ENCODE measurements around the gene VCAM1. TPM values are rescaled to one million over a fixed set of nuclear protein-coding genes. Genes with fewer than 3 reads are reported as not detected.

The VCAM1 gene
- total RNA-seq, 4 donors from 2014 or later: 5.8 to 25.7 (median 7.9) TPM

GRCh38 chr1:100720751-100721150 lies 1.2 kb downstream of the VCAM1 start:
- TF ChIP-seq CTCF (IDR thresholded peaks at IDR 0.05): no peak
- H3K27ac ChIP-seq (replicated peaks in 1 of 4): peak overlapping the region; percentile 10 to 56 (median 42)
- intact Hi-C loops (cut with DNase I): no loop called here
- no peaks in the 10 kb centered on the region for H3K36me3 ChIP-seq
- peaks cover 5 to 34% (median 30%) of the 10 kb centered on the region in 4 donors for H3K4me1 ChIP-seq
- no peak for DNase-seq (ENCODE audit: extremely low spot score)
- peak overlapping the region; percentile 32 to 46 (median 35) for H3K4me3 ChIP-seq
- no peaks in the 10 kb centered on the region for H3K27me3 ChIP-seq
- no peaks in the 10 kb centered on the region for H3K9me3 ChIP-seq

- WGBS: 31% methylated on average over 9 of the region's 9 CpGs
- peaks cover 5 to 34% (median 30%) of the 10 kb centered on the region in 4 donors for H3K4me1 ChIP-seq
- H3K27ac ChIP-seq (replicated peaks in 1 of 4): peak overlapping the region in 2 of 4 donors; percentile 37 to 56
- intact Hi-C loops (cut with DNase I): no loop called here
- peak overlapping the region; percentile 32 to 46 (median 35) for H3K4me3 ChIP-seq
- DNase-seq (ENCODE audit: extremely low spot score): no peak
- H3K27me3 ChIP-seq: no peaks in the 10 kb centered on the region
- TF ChIP-seq POLR2AphosphoS5 (IDR thresholded peaks at IDR 0.05) (no peak), POLR2A (IDR thresholded peaks at IDR 0.05; ENCODE audit: low read depth) (no peak), CTCF (IDR thresholded peaks at IDR 0.05) (no peak), EP300 (IDR thresholded peaks at IDR 0.05) (no peak)
- H3K9me3 ChIP-seq: no peaks in the 10 kb centered on the region
- no peaks in the 10 kb centered on the region for H3K36me3 ChIP-seq
Measured at GRCh38 chr1:100721526-100722207, 2.1 kb downstream of the VCAM1 start.

GRCh38 chr1:100722221-100722620 lies 2.7 kb downstream of the VCAM1 start:
- intact Hi-C loops (cut with DNase I): no loop called here

GRCh38 chr1:100724281-100724680 lies 4.7 kb downstream of the VCAM1 start:
- intact Hi-C loops (cut with DNase I): no loop called here
- DNase-seq (ENCODE audit: extremely low spot score): no peak
- H3K27ac ChIP-seq (replicated peaks in 1 of 4): no peak overlapping the region
- H3K27me3 ChIP-seq: no peaks in the 10 kb centered on the region
- TF ChIP-seq POLR2A (IDR thresholded peaks at IDR 0.05; ENCODE audit: low read depth) (no peak), CTCF (IDR thresholded peaks at IDR 0.05) (no peak), POLR2AphosphoS5 (IDR thresholded peaks at IDR 0.05) (no peak), EP300 (IDR thresholded peaks at IDR 0.05) (no peak)
- H3K4me3 ChIP-seq: no peak overlapping the region
- H3K9me3 ChIP-seq: no peaks in the 10 kb centered on the region
- no peaks in the 10 kb centered on the region for H3K36me3 ChIP-seq
- peaks cover 5 to 33% (median 26%) of the 10 kb centered on the region in 4 donors for H3K4me1 ChIP-seq

More at GRCh38 chr1:100722221-100722620, 2.7 kb downstream of the VCAM1 start:
- no peaks in the 10 kb centered on the region for H3K36me3 ChIP-seq
- peaks cover 5 to 34% (median 30%) of the 10 kb centered on the region in 4 donors for H3K4me1 ChIP-seq
- H3K27me3 ChIP-seq: no peaks in the 10 kb centered on the region
- TF ChIP-seq POLR2A (IDR thresholded peaks at IDR 0.05; ENCODE audit: low read depth) (no peak), POLR2AphosphoS5 (IDR thresholded peaks at IDR 0.05) (no peak), CTCF (IDR thresholded peaks at IDR 0.05) (no peak), EP300 (IDR thresholded peaks at IDR 0.05) (no peak)
- H3K4me3 ChIP-seq: peak overlapping the region; percentile 32 to 46 (median 35)
- no peak for DNase-seq (ENCODE audit: extremely low spot score)
- no peak overlapping the region for H3K27ac ChIP-seq (replicated peaks in 1 of 4)
- H3K9me3 ChIP-seq: no peaks in the 10 kb centered on the region

GRCh38 chr1:100730130-100730529 lies 10.6 kb downstream of the VCAM1 start:
- no peaks in the 10 kb centered on the region for H3K36me3 ChIP-seq
- H3K9me3 ChIP-seq: no peaks in the 10 kb centered on the region
- 100% methylated on average over 1 of the region's 1 CpG for WGBS
- no peak for TF ChIP-seq CTCF (IDR thresholded peaks at IDR 0.05)
- TF ChIP-seq POLR2AphosphoS5 (IDR thresholded peaks at IDR 0.05): no peak
- no peak for TF ChIP-seq EP300 (IDR thresholded peaks at IDR 0.05)
- no peak for TF ChIP-seq POLR2A (IDR thresholded peaks at IDR 0.05; ENCODE audit: low read depth)
- H3K4me3 ChIP-seq: no peak overlapping the region
- H3K27me3 ChIP-seq: no peaks in the 10 kb centered on the region
- H3K4me1 ChIP-seq: peaks cover 0 to 15% (median 13%) of the 10 kb centered on the region in 4 donors
- no peak overlapping the region for H3K27ac ChIP-seq (replicated peaks in 1 of 4)
- no peak for DNase-seq (ENCODE audit: extremely low spot score)
- intact Hi-C loops (cut with DNase I): no loop called here

All from esophagus muscularis mucosa (tissue), 4 donors.